ENCODE results near the gene RGS6. TPM values are rescaled to one million over a fixed set of nuclear protein-coding genes. Genes with fewer than 3 reads are reported as not detected.
A peak's percentile ranks its signal among the peaks of the same experiment; 100 is the strongest.

RGS6 gene
- total RNA-seq, 2 experiments from 2014 or later: 0.10 to 0.44 TPM

DNA sequence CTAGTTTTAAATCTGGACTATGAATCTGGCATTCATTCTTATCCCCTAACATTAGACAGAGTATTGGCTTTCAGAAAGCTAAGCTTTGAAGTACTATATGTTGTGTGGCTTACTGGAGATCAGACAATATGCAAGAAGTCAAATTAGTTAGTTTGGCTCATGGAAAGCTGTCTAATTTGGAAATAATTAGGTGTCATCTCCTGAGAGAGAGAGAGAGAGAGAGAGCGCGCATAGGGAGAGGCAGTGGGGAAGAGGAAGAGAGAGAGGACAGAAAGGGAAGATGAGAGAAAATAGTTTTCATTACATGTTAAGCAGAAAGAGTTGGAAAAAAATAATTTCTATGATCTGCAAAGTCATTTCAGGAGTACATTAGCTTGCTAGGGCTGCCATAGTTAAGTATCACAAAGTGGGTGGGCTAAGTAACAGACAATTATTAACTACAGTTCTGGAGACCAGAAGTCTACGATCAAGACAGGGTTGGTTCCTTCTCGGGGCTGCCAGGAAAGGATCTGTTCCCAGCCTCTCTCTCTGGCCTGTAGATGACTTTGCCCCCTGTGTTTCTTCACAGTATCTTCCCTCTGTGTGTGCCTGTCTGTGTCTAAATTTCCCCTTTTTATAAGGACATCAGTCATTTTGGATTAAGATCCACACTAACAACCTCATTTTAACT, 404.2 kb downstream of the RGS6 start:
- no peak for DNase-seq
- Mint-ChIP-seq H3K4me1 (no peaks in the 10 kb centered on the region), H3K4me3 (no peak overlapping the region), H3K9me3 (peaks cover 1% of the 10 kb centered on the region), H3K27ac (no peak overlapping the region), H3K27me3 (peaks cover 17% of the 10 kb centered on the region), H3K36me3 (no peaks in the 10 kb centered on the region)

GRCh38 chr14:72341237-72341636, 409.0 kb downstream of the RGS6 start:
- H3K9me3 Mint-ChIP-seq: peaks cover 1% of the 10 kb centered on the region

DNA sequence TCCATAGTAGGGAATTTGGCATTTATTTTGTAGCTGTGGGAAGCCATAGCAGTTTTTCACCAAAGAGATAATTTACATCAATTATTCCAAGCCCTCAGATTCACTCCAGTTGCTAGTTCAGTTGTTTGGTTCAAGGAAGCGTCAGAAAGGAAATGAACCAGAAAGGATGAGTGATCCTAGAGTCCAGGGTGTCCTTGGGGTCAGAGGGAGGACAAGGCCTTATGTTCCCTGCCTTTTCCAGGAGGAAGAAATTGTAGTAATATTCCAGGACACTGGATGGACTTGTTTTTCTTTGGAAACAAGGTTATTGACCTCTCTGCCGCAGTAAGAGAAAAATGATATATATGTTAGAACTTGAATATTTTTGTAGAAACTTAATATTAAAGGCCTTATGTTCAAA, 409.5 kb downstream of the RGS6 start:
- H3K27me3 Mint-ChIP-seq: peaks cover 11% of the 10 kb centered on the region
- no peaks in the 10 kb centered on the region for H3K36me3 Mint-ChIP-seq
- no peak for DNase-seq
- no peak overlapping the region for H3K27ac Mint-ChIP-seq
- H3K4me3 Mint-ChIP-seq: no peak overlapping the region
- H3K9me3 Mint-ChIP-seq: peaks cover 1% of the 10 kb centered on the region
- no peaks in the 10 kb centered on the region for H3K4me1 Mint-ChIP-seq

More at GRCh38 chr14:72341237-72341636, 409.0 kb downstream of the RGS6 start:
- no peak for DNase-seq
- Mint-ChIP-seq H3K4me3 (no peak overlapping the region), H3K4me1 (no peaks in the 10 kb centered on the region), H3K36me3 (no peaks in the 10 kb centered on the region), H3K27ac (no peak overlapping the region), H3K27me3 (peaks cover 14% of the 10 kb centered on the region)

DNA sequence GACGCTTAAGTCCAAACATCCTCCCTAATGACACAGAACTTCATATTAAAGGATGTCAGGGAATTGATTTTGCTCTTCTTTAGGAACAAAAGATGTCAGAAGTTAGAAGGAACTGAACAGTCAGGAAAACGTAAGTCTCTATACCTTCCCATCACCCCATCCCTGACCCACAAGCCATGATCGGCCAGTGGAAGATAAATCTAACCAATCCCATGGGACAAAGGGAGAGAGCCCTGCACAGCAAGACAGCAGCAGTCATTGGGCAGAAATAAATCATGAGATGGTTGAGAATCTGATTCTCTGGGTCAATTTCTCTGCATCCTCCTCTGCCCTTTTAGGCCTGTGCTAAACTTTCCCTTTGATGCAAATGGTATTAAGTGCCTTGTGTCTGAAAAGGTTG, 414.9 kb downstream of the RGS6 start:
- H3K4me3 Mint-ChIP-seq: no peak overlapping the region
- H3K27ac Mint-ChIP-seq: no peak overlapping the region
- H3K36me3 Mint-ChIP-seq: no peaks in the 10 kb centered on the region
- H3K9me3 Mint-ChIP-seq: no peaks in the 10 kb centered on the region
- no peak for DNase-seq
- H3K27me3 Mint-ChIP-seq: peaks cover 5% of the 10 kb centered on the region
- no peaks in the 10 kb centered on the region for H3K4me1 Mint-ChIP-seq

DNA sequence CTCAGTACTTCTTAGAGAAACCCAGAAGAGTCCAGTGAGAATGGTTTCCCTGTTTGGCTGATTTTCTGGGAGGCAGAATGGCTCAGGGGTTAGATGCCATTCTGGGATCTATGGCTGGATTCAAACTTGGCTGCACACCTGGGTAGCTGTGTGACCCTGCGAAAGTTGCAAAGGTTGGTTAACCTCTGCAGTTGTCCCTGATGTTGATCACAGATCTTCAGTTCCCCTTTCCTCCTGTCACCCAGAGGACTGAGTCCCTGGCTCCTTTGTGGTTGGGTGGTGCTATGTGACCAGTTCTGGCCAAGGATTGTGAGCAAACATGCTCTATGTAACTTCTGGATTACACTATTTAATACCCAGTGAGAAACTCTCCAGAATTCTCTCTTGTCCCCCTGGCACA, 418.0 kb downstream of the RGS6 start:
- H3K4me1 Mint-ChIP-seq: no peaks in the 10 kb centered on the region

DNA sequence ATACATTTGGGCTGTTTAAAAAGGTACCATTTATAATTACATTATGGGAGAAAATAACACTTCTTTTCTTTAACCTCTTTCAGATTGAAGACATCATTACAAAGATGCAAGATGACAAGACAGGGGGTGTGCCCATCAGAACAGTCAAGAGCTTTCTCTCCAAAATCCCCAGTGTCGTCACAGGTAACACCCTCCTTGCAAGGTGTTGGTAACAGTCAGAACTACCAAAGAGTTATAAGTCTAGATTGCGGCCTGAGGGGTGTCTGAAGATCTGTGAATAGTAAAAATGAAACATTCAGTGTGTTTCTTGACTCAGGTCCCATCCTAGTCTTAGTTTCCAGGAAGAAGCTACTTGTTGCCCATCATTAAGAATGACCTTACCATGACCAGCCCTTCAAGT, 419.8 kb downstream of the RGS6 start:
- no peak overlapping the region for H3K4me3 Mint-ChIP-seq
- no peaks in the 10 kb centered on the region for H3K4me1 Mint-ChIP-seq
- no peaks in the 10 kb centered on the region for H3K9me3 Mint-ChIP-seq
- H3K27ac Mint-ChIP-seq: no peak overlapping the region
- H3K36me3 Mint-ChIP-seq: no peaks in the 10 kb centered on the region
- DNase-seq: no peak
- peaks cover 10% of the 10 kb centered on the region for H3K27me3 Mint-ChIP-seq

More for the DNA sequence above, 418.0 kb downstream of the RGS6 start:
- no peak overlapping the region for H3K27ac Mint-ChIP-seq
- H3K4me3 Mint-ChIP-seq: no peak overlapping the region
- no peak for DNase-seq
- peaks cover 10% of the 10 kb centered on the region for H3K27me3 Mint-ChIP-seq
- H3K9me3 Mint-ChIP-seq: no peaks in the 10 kb centered on the region
- H3K36me3 Mint-ChIP-seq: no peaks in the 10 kb centered on the region

DNA sequence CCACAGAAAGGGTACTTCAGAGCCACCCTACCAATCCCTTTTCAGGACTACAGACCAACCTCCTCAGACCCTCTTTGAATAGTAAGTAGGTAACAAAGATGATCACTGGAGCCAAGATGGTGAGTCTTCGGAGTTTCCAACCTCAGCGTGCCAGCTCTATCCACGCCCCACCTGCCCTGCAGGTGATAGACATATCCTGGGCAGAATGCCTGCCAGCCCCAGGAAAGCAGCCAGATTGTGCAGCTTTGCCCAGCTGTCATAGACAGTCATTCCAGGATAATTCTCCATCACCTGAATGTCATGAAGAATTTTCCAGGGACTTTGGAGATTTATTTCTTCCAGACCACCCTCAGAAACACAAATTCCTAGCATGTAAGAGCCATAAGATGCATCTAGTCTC, 434.4 kb downstream of the RGS6 start:
- no peaks in the 10 kb centered on the region for H3K36me3 Mint-ChIP-seq
- no peaks in the 10 kb centered on the region for H3K4me1 Mint-ChIP-seq
- no peak for DNase-seq
- no peaks in the 10 kb centered on the region for H3K9me3 Mint-ChIP-seq
- no peak overlapping the region for H3K27ac Mint-ChIP-seq
- H3K4me3 Mint-ChIP-seq: no peak overlapping the region
- H3K27me3 Mint-ChIP-seq: no peaks in the 10 kb centered on the region

- Mint-ChIP-seq H3K9me3 (peaks cover 1% of the 10 kb centered on the region), H3K4me3 (no peak overlapping the region), H3K27me3 (peaks cover under 1% of the 10 kb centered on the region), H3K36me3 (no peaks in the 10 kb centered on the region), H3K4me1 (no peaks in the 10 kb centered on the region), H3K27ac (no peak overlapping the region)
- DNase-seq: no peak
Measured at GRCh38 chr14:72369106-72369505, 436.9 kb downstream of the RGS6 start.

GRCh38 chr14:72377016-72377415, 444.8 kb downstream of the RGS6 start:
- H3K27ac Mint-ChIP-seq: no peak overlapping the region
- H3K9me3 Mint-ChIP-seq: peaks cover 15% of the 10 kb centered on the region
- peaks cover 23% of the 10 kb centered on the region for H3K27me3 Mint-ChIP-seq
- peaks cover 5% of the 10 kb centered on the region for H3K4me1 Mint-ChIP-seq
- no peak overlapping the region for H3K4me3 Mint-ChIP-seq
- no peak for DNase-seq
- H3K36me3 Mint-ChIP-seq: no peaks in the 10 kb centered on the region

- peaks cover 27% of the 10 kb centered on the region for H3K27me3 Mint-ChIP-seq
- DNase-seq: no peak
- H3K9me3 Mint-ChIP-seq: peaks cover 9% of the 10 kb centered on the region
- no peak overlapping the region for H3K27ac Mint-ChIP-seq
- no peak overlapping the region for H3K4me3 Mint-ChIP-seq
- peaks cover 5% of the 10 kb centered on the region for H3K4me1 Mint-ChIP-seq
- H3K36me3 Mint-ChIP-seq: no peaks in the 10 kb centered on the region
Measured at GRCh38 chr14:72380456-72380855, 448.2 kb downstream of the RGS6 start.

DNA sequence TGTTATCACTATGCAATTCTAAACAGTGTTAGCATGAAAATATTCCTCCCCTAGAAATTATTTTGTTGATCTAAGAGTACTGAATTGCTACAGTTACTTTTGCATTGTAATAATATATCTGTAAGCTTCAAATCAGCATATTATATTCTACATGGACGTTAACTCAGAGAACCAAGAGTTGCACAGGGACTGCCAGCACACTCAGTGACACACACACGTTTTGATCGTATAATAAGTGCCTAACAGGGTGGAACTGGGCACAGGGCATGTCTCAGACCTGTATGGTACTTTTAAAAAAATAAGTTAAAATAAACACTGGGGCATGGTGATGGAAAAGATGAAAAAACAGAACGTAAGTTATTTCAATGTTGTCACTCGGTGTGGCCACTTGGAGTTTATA, 451.6 kb downstream of the RGS6 start:
- Mint-ChIP-seq H3K4me3 (no peak overlapping the region), H3K27ac (no peak overlapping the region), H3K36me3 (no peaks in the 10 kb centered on the region), H3K9me3 (peaks cover 1% of the 10 kb centered on the region), H3K27me3 (peaks cover 22% of the 10 kb centered on the region), H3K4me1 (no peaks in the 10 kb centered on the region)
- DNase-seq: no peak

DNA sequence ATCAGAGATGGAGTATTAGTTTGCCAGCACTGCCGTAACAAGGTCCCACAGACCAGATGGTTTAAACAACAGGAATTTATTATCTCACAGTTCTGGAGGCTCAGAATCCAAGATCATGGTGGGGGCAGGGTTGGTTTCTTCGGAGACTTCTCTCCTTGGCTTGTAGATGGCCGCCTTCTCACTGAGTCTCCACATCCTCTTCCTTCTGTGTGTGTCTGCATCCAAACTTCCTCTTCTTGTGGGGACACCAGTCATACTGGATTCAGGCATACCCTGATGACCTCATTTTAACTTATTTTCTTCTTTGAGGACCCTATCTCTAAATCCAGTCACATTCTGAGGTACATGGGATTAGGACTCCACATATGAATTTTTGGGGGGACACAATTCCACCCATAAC, 455.5 kb downstream of the RGS6 start:
- no peaks in the 10 kb centered on the region for H3K4me1 Mint-ChIP-seq
- H3K27me3 Mint-ChIP-seq: peaks cover 9% of the 10 kb centered on the region
- no peak overlapping the region for H3K4me3 Mint-ChIP-seq
- H3K27ac Mint-ChIP-seq: no peak overlapping the region
- peaks cover 2% of the 10 kb centered on the region for H3K9me3 Mint-ChIP-seq
- H3K36me3 Mint-ChIP-seq: no peaks in the 10 kb centered on the region
- DNase-seq: no peak

DNA sequence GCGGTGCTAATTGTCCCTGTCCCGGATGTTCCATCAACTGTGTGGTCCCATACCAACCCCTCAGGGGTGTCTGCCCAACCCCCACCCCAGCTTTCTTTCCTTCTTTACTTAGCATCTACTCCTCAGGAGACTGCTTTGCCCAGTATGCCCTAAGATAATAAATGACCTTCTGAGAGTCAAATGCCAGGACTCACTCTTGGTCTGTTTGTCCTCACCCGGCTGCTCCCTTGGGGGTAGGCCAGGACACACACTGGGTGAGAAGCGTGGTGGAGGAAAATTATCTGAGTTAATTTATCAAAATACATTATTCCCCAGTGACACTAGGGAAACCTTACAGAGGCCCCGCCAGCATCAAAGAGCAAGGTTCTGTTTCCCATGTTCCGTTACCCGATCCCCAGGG, 457.0 kb downstream of the RGS6 start:
- Mint-ChIP-seq H3K4me3 (no peak overlapping the region), H3K27ac (no peak overlapping the region), H3K27me3 (peaks cover 5% of the 10 kb centered on the region), H3K9me3 (peaks cover 10% of the 10 kb centered on the region), H3K36me3 (no peaks in the 10 kb centered on the region), H3K4me1 (no peaks in the 10 kb centered on the region)
- no peak for DNase-seq

DNA sequence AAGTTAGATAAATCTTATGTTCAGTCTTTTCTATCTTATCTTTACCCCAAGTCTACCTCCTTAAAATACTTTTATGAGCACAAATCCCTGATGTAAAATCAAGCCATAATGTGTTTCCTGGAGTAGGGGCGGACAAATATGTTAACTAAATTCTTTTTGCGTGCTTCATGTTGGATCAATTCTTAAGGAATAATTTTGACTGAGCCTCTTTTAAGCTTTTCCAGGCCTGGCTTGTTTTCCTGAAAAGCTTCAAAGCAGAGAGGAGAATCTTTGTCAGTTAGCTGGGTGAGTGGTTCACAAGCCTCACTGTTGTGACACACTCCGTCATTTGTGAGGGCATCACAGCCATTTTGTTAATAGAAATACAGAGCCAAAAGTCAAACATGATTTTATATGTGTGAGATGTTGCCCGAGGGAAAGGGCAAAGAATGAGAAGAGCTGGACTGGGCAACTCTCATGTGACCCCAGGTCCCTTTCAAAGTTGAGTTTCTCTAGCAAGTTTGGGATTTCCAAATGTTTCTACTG, 468.9 kb downstream of the RGS6 start:
- Mint-ChIP-seq H3K4me1 (peaks cover 10% of the 10 kb centered on the region), H3K36me3 (no peaks in the 10 kb centered on the region), H3K4me3 (no peak overlapping the region), H3K27me3 (peaks cover 57% of the 10 kb centered on the region), H3K9me3 (peaks cover 2% of the 10 kb centered on the region), H3K27ac (no peak overlapping the region)
- DNase-seq: no peak

- Mint-ChIP-seq H3K4me3 (no peak overlapping the region), H3K4me1 (peaks cover 10% of the 10 kb centered on the region), H3K36me3 (no peaks in the 10 kb centered on the region), H3K9me3 (no peaks in the 10 kb centered on the region), H3K27ac (no peak overlapping the region), H3K27me3 (peaks cover 57% of the 10 kb centered on the region)
- DNase-seq: peak; percentile 11
Measured at GRCh38 chr14:72401632-72402376, 469.6 kb downstream of the RGS6 start.

DNA sequence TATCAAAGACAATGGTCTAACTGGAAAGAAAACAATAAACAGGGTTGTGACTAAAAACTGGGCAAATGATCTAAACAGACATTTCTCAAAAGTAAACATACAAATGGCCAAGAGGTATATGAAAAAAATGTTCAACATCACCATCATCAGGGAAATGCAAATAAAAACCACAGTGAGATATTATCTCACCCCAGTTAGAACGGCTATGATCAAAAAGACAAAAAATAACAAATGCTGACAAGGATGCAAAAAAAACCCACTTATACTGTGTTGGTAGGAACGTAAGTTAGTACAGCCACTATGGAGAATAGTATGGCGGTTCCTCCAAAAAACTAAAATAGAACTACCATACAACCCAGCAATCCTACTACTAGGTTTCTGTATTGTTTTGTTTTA, 470.1 kb downstream of the RGS6 start:
- Mint-ChIP-seq H3K9me3 (no peaks in the 10 kb centered on the region), H3K27ac (no peak overlapping the region), H3K4me1 (peaks cover 10% of the 10 kb centered on the region), H3K4me3 (no peak overlapping the region), H3K36me3 (no peaks in the 10 kb centered on the region), H3K27me3 (peaks cover 57% of the 10 kb centered on the region)
- DNase-seq: no peak

Measured in activated naive CD8-positive, alpha-beta T cell treated with anti-CD3 and anti-CD28 coated beads for 36 hours (primary cell).